ENCODE results near the gene NUBPL.

NUBPL gene

GRCh38 chr14:31660728-31661127, 99.5 kb downstream of the NUBPL start:
- DNase-seq (ENCODE audit: low read depth): no peak

GRCh38 chr14:31668348-31668747, 107.1 kb downstream of the NUBPL start:
- no peak overlapping the region for H3K4me3 ChIP-seq (ENCODE audit: low read depth, low read length)
- no peak for DNase-seq (ENCODE audit: low read depth)
- TF ChIP-seq POLR2A (IDR thresholded peaks at IDR 0.05; ENCODE audit: extremely low read depth, insufficient read length) (no peak), CTCF (IDR thresholded peaks at IDR 0.05; ENCODE audit: low read depth, low read length) (no peak), MAX (IDR thresholded peaks at IDR 0.05; ENCODE audit: low read depth, low read length) (no peak), MYC (IDR thresholded peaks at IDR 0.05; ENCODE audit: low read depth, low read length) (no peak)

More at GRCh38 chr14:31660728-31661127, 99.5 kb downstream of the NUBPL start:
- H3K4me3 ChIP-seq (ENCODE audit: low read depth, low read length): no peak overlapping the region
- TF ChIP-seq MAX (IDR thresholded peaks at IDR 0.05; ENCODE audit: low read depth, low read length): no peak

DNA sequence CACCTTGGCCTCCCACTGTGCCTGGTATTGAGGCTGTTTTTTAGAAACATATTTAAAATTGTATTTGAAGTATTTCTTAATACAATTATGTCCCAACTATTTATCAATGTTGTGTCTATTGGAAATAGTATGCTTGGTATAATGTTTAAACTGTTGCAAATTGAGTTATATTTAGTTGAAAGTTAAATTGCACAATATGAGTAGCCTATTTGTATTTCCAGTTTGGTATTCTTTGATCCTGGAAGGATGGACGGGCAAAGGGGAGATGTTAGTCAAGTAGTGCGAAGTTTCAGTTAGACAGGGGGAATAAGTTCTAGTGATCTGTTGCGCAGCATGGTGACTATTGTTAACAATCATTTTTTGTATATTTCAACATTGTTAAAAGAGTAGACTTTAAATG, 111.5 kb downstream of the NUBPL start:
- no peak for DNase-seq (ENCODE audit: low read depth)
- H3K4me3 ChIP-seq (ENCODE audit: low read depth, low read length): no peak overlapping the region
- TF ChIP-seq MYC (IDR thresholded peaks at IDR 0.05; ENCODE audit: low read depth, low read length) (no peak), CTCF (IDR thresholded peaks at IDR 0.05; ENCODE audit: low read depth, low read length) (no peak), MAX (IDR thresholded peaks at IDR 0.05; ENCODE audit: low read depth, low read length) (no peak), POLR2A (IDR thresholded peaks at IDR 0.05; ENCODE audit: extremely low read depth, insufficient read length) (no peak)

DNA sequence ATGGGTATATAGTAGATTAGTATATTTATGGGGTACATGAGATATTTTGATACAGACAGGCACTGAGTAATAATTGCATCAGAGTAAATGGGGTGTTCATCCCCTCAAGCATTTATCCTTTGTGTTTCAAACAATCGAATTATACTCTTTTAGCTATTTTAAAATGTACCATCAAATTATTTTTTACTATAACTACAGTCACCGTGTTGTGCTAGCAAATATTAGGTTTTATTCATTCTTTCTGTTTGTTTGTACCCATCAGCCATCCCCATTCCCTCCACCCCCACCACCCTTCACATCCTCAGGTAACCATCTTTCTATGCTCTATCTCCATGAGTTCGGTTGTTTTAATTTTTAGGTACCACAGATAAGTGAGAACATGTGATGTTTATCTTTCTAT, 115.8 kb downstream of the NUBPL start:
- no peak for TF ChIP-seq MYC (IDR thresholded peaks at IDR 0.05; ENCODE audit: low read depth, low read length)
- no peak for TF ChIP-seq CTCF (IDR thresholded peaks at IDR 0.05; ENCODE audit: low read depth, low read length)
- no peak for TF ChIP-seq MAX (IDR thresholded peaks at IDR 0.05; ENCODE audit: low read depth, low read length)
- TF ChIP-seq POLR2A (IDR thresholded peaks at IDR 0.05; ENCODE audit: extremely low read depth, insufficient read length): no peak
- no peak for DNase-seq (ENCODE audit: low read depth)
- no peak overlapping the region for H3K4me3 ChIP-seq (ENCODE audit: low read depth, low read length)

DNA sequence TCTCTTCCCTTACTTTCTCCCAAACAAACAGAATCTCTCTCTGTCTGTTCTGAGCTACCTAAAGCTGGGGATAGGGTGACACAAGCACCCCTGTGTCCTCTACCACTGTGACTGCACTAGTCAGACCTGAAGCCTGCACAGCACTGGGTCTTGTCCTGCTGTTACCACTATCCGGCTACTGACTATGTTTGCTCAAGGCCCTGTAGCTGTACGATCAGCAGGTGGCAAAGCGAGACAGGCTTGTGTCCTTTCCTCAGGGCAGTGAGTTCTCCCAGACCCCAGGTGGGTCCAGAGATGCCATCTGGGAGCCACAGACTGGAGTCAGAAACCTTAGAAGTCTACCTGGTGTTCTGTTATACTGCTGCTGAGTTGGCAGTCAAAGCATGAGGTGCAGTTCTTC, 116.4 kb downstream of the NUBPL start:
- no peak overlapping the region for H3K4me3 ChIP-seq (ENCODE audit: low read depth, low read length)
- no peak for TF ChIP-seq MAX (IDR thresholded peaks at IDR 0.05; ENCODE audit: low read depth, low read length)
- no peak for TF ChIP-seq POLR2A (IDR thresholded peaks at IDR 0.05; ENCODE audit: extremely low read depth, insufficient read length)
- no peak for TF ChIP-seq MYC (IDR thresholded peaks at IDR 0.05; ENCODE audit: low read depth, low read length)
- no peak for TF ChIP-seq CTCF (IDR thresholded peaks at IDR 0.05; ENCODE audit: low read depth, low read length)
- no peak for DNase-seq (ENCODE audit: low read depth)

- H3K4me3 ChIP-seq (ENCODE audit: low read depth, low read length): no peak overlapping the region
- no peak for DNase-seq (ENCODE audit: low read depth)
- TF ChIP-seq MAX (IDR thresholded peaks at IDR 0.05; ENCODE audit: low read depth, low read length) (no peak), CTCF (IDR thresholded peaks at IDR 0.05; ENCODE audit: low read depth, low read length) (no peak), POLR2A (IDR thresholded peaks at IDR 0.05; ENCODE audit: extremely low read depth, insufficient read length) (no peak), MYC (IDR thresholded peaks at IDR 0.05; ENCODE audit: low read depth, low read length) (no peak)
Observed at GRCh38 chr14:31678421-31679249, 117.4 kb downstream of the NUBPL start.
